G401.6 (cell line): ENCODE measurements around the gene OR52K1.
"Not testable (repeated sequence)": the region's sequence is repeated elsewhere in the genome, so short reads cannot be mapped to it uniquely, and the experiment has no call there.

Experiments
- FAIRE-seq: peaks from 2 replicates; lab custom pipeline; 2012; peaks lifted over from hg19 to GRCh38; lab: Jason Lieb, UNC

The OR52K1 gene

GRCh38 chr11:4482445-4482844 is at the start of gene OR52K1:
Gene OR52K1, plus strand, starts transcription at chr11:4482646. Its CDS starts 6,255 bp downstream, at chr11:4488901.
- FAIRE-seq: no peak

GRCh38 chr11:4433856-4434255 is 48.6 kb upstream of the OR52K1 start:
- no peak for FAIRE-seq

- no peak for FAIRE-seq
Measured at GRCh38 chr11:4436411-4436810, 46.0 kb upstream of the OR52K1 start.

GRCh38 chr11:4441515-4441914 is 40.9 kb upstream of the OR52K1 start:
- no peak for FAIRE-seq

GRCh38 chr11:4443232-4443891 is 39.1 kb upstream of the OR52K1 start:
- FAIRE-seq: no peak

- FAIRE-seq: no peak
Measured at GRCh38 chr11:4448995-4449394, 33.5 kb upstream of the OR52K1 start, which contains the start of gene OR52K2. Gene OR52K2, plus strand, starts transcription at chr11:4449295. Its CDS starts 45 bp downstream, at chr11:4449340.

GRCh38 chr11:4453118-4453517 is 29.3 kb upstream of the OR52K1 start:
- no peak for FAIRE-seq

- FAIRE-seq: no peak
Measured at GRCh38 chr11:4454021-4454420, 28.4 kb upstream of the OR52K1 start.

GRCh38 chr11:4455419-4455818 is 27.0 kb upstream of the OR52K1 start:
- no peak for FAIRE-seq

- FAIRE-seq: no peak
Measured at GRCh38 chr11:4459500-4459899, 22.9 kb upstream of the OR52K1 start.

- no peak for FAIRE-seq
Measured at GRCh38 chr11:4460151-4460550, 22.3 kb upstream of the OR52K1 start.

- no peak for FAIRE-seq
Measured at GRCh38 chr11:4464216-4465159, 18.0 kb upstream of the OR52K1 start.

- no peak for FAIRE-seq
Measured at GRCh38 chr11:4465407-4465806, 17.0 kb upstream of the OR52K1 start.

GRCh38 chr11:4466131-4466870 is 16.1 kb upstream of the OR52K1 start:
- no peak for FAIRE-seq

GRCh38 chr11:4466871-4467442 is 15.5 kb upstream of the OR52K1 start:
- no peak for FAIRE-seq

- FAIRE-seq: no peak
Measured at GRCh38 chr11:4467811-4468606, 14.4 kb upstream of the OR52K1 start.

GRCh38 chr11:4479644-4480043 is 2.8 kb upstream of the OR52K1 start:
- FAIRE-seq: no peak

GRCh38 chr11:4480577-4481239 is 1.7 kb upstream of the OR52K1 start:
- FAIRE-seq: no peak

- no peak for FAIRE-seq
Measured at GRCh38 chr11:4481240-4481582, 1.2 kb upstream of the OR52K1 start.

GRCh38 chr11:4484310-4484709 is 1.9 kb downstream of the OR52K1 start:
- no peak for FAIRE-seq

- not testable (repeated sequence) for FAIRE-seq
Measured at GRCh38 chr11:4491405-4491804, 9.0 kb downstream of the OR52K1 start.
